Activated CD4-positive, alpha-beta T cell treated with anti-CD3 and anti-CD28 coated beads for 4 hours (primary cell): ENCODE data around the gene CUBN.

Source experiments
- DNase-seq, 2 donors: peaks; one replicate each; pipeline ENCODE4 v3.0.0-alpha.2; 2020

Gene CUBN

GRCh38 chr10:16905320-16905719, 224.3 kb downstream of the CUBN start:
- DNase-seq = no peak

GRCh38 chr10:16904639-16905061, 225.0 kb downstream of the CUBN start:
- no peak for DNase-seq

- DNase-seq = no peak
Measured at GRCh38 chr10:16904049-16904448, 225.6 kb downstream of the CUBN start.

DNA sequence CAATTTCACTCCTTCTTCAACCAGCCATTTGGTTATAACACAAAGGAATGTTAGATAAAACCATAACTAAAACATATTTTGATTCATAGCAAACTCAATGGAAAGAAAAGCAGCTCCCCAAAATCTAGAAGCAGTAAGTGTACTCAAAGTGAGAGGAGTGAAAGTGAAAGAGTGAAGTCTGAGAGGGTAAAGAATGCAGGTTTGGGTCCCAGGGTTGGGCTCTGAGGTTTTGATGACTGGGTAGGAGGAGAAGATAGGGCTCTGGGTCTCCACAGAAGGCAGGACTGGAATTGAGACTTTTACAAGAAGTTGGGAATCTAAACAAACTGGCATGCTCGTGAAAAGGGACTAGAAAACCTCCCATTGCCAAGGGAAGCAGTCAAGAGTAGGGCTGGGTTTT, 227.0 kb downstream of the CUBN start:
- DNase-seq = no peak

DNA sequence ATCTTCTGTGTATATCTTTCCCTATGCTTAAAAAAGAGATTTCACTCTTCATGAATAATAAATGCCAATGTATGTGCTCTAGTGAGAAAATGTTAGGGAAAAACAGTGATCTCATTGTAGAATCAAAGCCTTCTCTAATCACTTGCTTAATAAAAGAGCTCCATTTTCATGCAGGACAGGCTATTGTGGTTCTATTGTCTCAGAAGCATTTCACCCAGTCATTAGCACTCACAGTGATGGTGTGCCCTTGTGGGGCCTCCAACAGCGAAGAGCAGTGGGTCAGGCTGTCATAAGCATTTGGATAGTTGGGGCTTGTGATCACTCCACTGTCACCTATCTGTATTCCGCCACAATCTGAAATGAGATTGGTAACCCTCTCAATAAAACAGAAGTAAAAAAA, 228.5 kb downstream of the CUBN start:
- no peak for DNase-seq

DNA sequence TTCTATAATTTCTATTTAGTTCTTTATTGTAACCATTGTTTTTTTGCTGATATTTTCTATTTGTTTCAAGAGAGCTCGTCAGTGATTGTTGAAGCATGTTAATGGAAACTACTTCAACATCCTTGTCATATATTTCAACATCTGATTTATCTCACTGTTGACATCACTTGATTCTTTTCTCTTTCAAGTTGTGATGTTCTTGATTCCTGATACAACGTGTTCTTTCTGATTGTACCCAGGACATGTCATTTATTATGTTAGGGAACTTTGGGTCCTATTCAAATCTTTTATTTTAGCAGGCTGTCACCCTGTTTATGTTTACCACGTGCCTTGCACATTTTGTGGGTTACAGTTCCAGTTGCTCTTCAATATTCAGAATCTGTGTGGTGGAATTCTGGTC, 232.6 kb downstream of the CUBN start:
- no peak for DNase-seq

DNA sequence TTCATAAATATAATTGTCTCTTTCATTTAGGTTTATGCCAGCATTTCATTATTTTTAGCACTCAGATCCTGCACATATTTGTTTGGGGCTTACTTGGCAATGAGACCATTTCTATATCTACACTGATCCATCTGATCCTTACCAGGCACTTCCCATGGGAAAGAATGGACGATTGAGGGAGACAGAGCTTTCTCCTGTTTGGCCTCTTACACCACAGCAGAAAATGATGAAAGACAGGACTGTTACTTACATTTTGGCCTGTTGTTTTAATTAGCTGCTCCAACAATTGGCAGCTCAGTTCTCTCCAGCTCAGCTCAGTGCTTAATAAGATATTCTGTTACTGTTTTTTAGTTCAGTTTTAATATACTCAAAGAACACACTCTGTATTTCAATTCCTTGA, 234.8 kb downstream of the CUBN start:
- no peak for DNase-seq

- no peak for DNase-seq
Measured at GRCh38 chr10:16893664-16894063, 235.9 kb downstream of the CUBN start.

DNA sequence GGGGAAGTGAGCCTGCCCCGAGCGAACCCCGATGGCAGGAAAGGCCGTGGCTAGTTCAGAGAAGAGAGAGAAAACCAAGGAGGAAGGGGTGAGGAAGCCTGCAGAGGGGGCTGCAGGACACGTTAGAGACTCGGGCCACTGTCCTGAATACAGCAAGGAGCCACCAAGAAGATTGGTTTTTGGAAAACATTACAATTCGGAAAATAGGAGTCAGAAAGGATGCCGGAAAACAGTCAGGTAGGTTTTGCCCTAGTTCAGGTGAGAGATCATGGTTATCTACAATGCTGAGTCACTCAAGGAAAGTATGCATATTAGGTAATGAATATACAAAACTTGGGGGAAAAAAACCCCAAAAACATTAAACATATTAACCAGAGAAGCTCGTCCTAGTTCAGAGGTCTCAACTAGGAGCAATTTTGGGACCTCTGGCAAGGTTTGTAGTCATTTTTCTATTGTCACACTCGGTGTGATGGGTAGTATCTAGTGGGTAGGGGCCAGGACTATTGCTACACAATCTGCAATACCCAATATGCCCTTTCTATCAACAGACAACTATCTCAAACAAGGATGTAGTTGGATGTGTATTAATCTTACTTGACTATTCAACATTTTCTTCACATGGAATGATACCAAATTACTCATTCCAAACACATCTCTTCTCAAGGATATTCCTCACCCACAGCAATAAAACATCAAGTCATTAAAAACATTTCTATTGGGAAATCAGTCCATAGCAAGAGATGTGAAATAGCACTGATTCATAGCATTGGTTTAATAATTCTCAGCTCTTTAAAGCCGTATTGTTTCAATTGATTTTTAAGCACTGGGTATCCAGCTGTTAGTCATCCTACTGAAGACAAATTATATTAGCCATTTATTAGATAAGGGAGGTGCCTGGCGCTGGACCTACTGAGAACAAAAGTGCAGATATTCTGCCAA, 238.0 kb downstream of the CUBN start:
- DNase-seq = peak; percentile 57 to 76

DNA sequence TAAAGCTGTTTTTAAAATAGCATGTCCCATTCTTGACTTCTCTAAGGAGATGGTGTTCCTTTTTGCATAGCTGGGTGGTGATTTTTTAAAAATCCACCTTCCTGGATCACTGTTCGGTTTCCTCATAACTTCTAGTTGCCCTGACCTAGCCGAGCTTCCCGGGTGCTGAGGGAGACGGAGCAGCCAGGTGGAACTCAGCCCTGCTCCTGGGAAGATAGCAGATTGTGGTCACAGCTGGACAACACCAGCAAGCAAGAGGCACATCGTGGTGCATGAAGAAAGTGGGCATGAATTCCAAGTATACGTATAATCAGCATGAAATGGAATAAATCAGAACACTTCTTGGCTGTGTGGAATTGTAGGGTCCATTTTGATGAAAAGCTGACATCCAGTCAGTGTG, 238.9 kb downstream of the CUBN start:
- no peak for DNase-seq

- no peak for DNase-seq
Measured at GRCh38 chr10:16887565-16887964, 242.0 kb downstream of the CUBN start.

GRCh38 chr10:16886031-16886430, 243.6 kb downstream of the CUBN start:
- no peak for DNase-seq

DNA sequence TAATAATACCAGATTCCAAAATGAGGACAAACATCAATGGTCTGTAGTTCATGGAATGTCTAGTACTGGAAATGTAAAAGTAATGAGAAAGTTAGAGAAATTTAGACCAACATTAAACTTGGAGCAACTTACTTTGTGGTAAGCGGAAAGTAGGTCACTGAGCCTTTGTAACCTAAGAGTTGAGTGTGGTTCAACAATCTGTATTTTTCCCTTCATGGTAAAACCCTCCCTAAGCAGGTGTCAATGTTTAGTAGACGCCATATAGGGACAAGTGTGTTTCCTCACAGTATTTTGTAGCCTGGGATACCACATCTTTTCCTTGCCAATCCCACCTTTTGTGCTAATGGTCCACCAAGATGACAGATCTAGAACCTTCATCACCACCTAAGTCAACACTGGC, 245.1 kb downstream of the CUBN start:
- no peak for DNase-seq

GRCh38 chr10:16883084-16883483, 246.5 kb downstream of the CUBN start:
- no peak for DNase-seq

- DNase-seq = no peak
Measured at GRCh38 chr10:16870331-16870730, 259.3 kb downstream of the CUBN start.

GRCh38 chr10:16867990-16868389, 261.6 kb downstream of the CUBN start:
- no peak for DNase-seq

- no peak for DNase-seq
Measured at GRCh38 chr10:16867556-16867955, 262.1 kb downstream of the CUBN start.

- DNase-seq = no peak
Measured at GRCh38 chr10:16866541-16867275, 262.9 kb downstream of the CUBN start.

- DNase-seq = no peak
Measured at GRCh38 chr10:16865766-16866165, 263.8 kb downstream of the CUBN start.

DNA sequence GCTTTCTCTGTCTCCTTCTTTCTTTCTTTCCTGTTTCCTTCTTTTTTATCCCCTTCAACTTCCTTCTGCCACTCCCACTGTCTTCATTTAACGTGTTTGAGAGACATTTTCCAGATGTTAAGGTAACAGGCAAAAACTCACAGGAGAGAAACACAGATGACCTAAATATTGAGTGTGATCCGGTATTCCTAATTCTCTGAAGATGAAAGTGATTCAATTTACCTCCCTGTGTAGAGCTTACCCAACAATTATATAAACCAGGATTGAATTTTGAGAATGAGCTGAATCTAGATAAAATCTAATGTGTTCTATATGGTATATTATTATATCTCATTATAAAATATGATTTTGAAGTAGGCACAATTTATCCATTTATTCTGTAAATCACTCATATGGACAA, 265.8 kb downstream of the CUBN start:
- DNase-seq = no peak

GRCh38 chr10:16857419-16857818, 272.2 kb downstream of the CUBN start:
- DNase-seq = no peak

- no peak for DNase-seq
Measured at GRCh38 chr10:16856567-16856966, 273.0 kb downstream of the CUBN start.

GRCh38 chr10:16856092-16856491, 273.5 kb downstream of the CUBN start:
- no peak for DNase-seq

- no peak for DNase-seq
Measured at GRCh38 chr10:16854623-16855022, 275.0 kb downstream of the CUBN start.
